Measurements from ENCODE around the gene ZNF593OS.

The ZNF593OS gene

GRCh38 chr1:26184086-26184485 is 12.5 kb upstream of the ZNF593OS start:
- no peak for DNase-seq

GRCh38 chr1:26182383-26182696 is 10.7 kb upstream of the ZNF593OS start:
- DNase-seq: no peak

- DNase-seq: no peak
These were observed 10.2 kb upstream of the ZNF593OS start for GRCh38 chr1:26181586-26182382.

- no peak for DNase-seq
These were observed 8.4 kb upstream of the ZNF593OS start for GRCh38 chr1:26180010-26180506.

GRCh38 chr1:26177182-26177684 is 5.6 kb upstream of the ZNF593OS start, which contains the start of gene CNKSR1:
Gene CNKSR1, plus strand, starts transcription at chr1:26177491. Its CDS starts 57 bp downstream, at chr1:26177548.
- DNase-seq: no peak

GRCh38 chr1:26175346-26175745 is 3.7 kb upstream of the ZNF593OS start:
- no peak for DNase-seq

GRCh38 chr1:26170472-26170821 is 1.2 kb downstream of the ZNF593OS start:
- no peak for DNase-seq

GRCh38 chr1:26169669-26170471 is 1.8 kb downstream of the ZNF593OS start, which contains the start of gene ZNF593:
Gene ZNF593, plus strand, starts transcription at chr1:26169908. Its CDS starts 76 bp downstream, at chr1:26169984.
- DNase-seq: peak in 55 of 56 donors; percentile 42 to 94 (median 80)

GRCh38 chr1:26169198-26169554 is 2.5 kb downstream of the ZNF593OS start:
- peak in 1 of 56 donors; percentile 21 for DNase-seq

GRCh38 chr1:26168410-26169197 is 3.0 kb downstream of the ZNF593OS start, which contains the start of gene C1orf232:
Gene C1orf232, minus strand, starts transcription at chr1:26168963. Its CDS starts 464 bp downstream, at chr1:26168499.
- peak in 2 of 56 donors; percentile 7 to 32 for DNase-seq

GRCh38 chr1:26166719-26167281 is 4.8 kb downstream of the ZNF593OS start:
- no peak for DNase-seq

- no peak for DNase-seq
These were observed 6.5 kb downstream of the ZNF593OS start for GRCh38 chr1:26164861-26165842.

- peak in 21 of 56 donors; percentile 10 to 68 (median 23) for DNase-seq
These were observed 7.4 kb downstream of the ZNF593OS start for GRCh38 chr1:26164036-26164860.

- no peak for DNase-seq
These were observed 8.0 kb downstream of the ZNF593OS start for GRCh38 chr1:26163684-26164035.

GRCh38 chr1:26162220-26162709 is 9.4 kb downstream of the ZNF593OS start:
- no peak for DNase-seq

- peak in 36 of 56 donors; percentile 7 to 76 (median 48) for DNase-seq
These were observed 10.0 kb downstream of the ZNF593OS start for GRCh38 chr1:26161415-26162219.

All from amygdala (tissue), 56 donors.